Renal cortical epithelial cell (primary cell): Measurements from ENCODE around the gene CLEC2L. TPM values are rescaled to one million over a fixed set of nuclear protein-coding genes. Genes with fewer than 3 reads are reported as not detected.

Experiments
- DNase-seq: peaks from one replicate; pipeline ENCODE4 v3.0.0-alpha.2; 2011; ENCODE audit warnings: low read depth
- total RNA-seq: library from RNA; depleted of rRNA; stranded (reverse); fragments of >200 nt; gene quantifications from 2 replicates; pipeline ENCODE4 v1.2.3, GENCODE V29; 2014

The CLEC2L gene
- total RNA-seq, result not detected in 2 replicates

GRCh38 chr7:139523199-139523941 lies at the start of gene CLEC2L:
Gene CLEC2L (plus strand): TSS chr7:139523685. CDS start chr7:139523928, 243 bp downstream.
- no peak for DNase-seq

GRCh38 chr7:139476139-139476538 lies 47.3 kb upstream of the CLEC2L start:
- DNase-seq, result no peak

- no peak for DNase-seq
Observed at GRCh38 chr7:139476891-139477290, 46.6 kb upstream of the CLEC2L start.

GRCh38 chr7:139479620-139480019 lies 43.9 kb upstream of the CLEC2L start:
- no peak for DNase-seq

GRCh38 chr7:139481364-139481763 lies 42.1 kb upstream of the CLEC2L start:
- no peak for DNase-seq

- DNase-seq, result no peak
Observed at GRCh38 chr7:139482122-139482521, 41.4 kb upstream of the CLEC2L start.

GRCh38 chr7:139482662-139483466 lies 40.6 kb upstream of the CLEC2L start:
- DNase-seq, result no peak

- DNase-seq, result no peak
Observed at GRCh38 chr7:139487366-139488080, 36.0 kb upstream of the CLEC2L start.

GRCh38 chr7:139488810-139489209 lies 34.7 kb upstream of the CLEC2L start:
- DNase-seq, result peak; percentile 82

GRCh38 chr7:139490130-139490529 lies 33.4 kb upstream of the CLEC2L start:
- peak; percentile 92 for DNase-seq

GRCh38 chr7:139492293-139492692 lies 31.2 kb upstream of the CLEC2L start:
- no peak for DNase-seq

- DNase-seq, result no peak
Observed at GRCh38 chr7:139494835-139495579, 28.5 kb upstream of the CLEC2L start.

GRCh38 chr7:139495580-139496125 lies 27.8 kb upstream of the CLEC2L start:
- DNase-seq, result no peak

- no peak for DNase-seq
Observed at GRCh38 chr7:139496528-139496927, 27.0 kb upstream of the CLEC2L start.

GRCh38 chr7:139500770-139501138 lies 22.7 kb upstream of the CLEC2L start:
- no peak for DNase-seq

- DNase-seq, result no peak
Observed at GRCh38 chr7:139502226-139502625, 21.3 kb upstream of the CLEC2L start.

- DNase-seq, result no peak
Observed at GRCh38 chr7:139505563-139505962, 17.9 kb upstream of the CLEC2L start.

- no peak for DNase-seq
Observed at GRCh38 chr7:139509535-139509934, 13.9 kb upstream of the CLEC2L start.

- DNase-seq, result no peak
Observed at GRCh38 chr7:139511315-139511714, 12.2 kb upstream of the CLEC2L start.

GRCh38 chr7:139515266-139515665 lies 8.2 kb upstream of the CLEC2L start:
- DNase-seq, result no peak

GRCh38 chr7:139521439-139521838 lies 2.0 kb upstream of the CLEC2L start:
- no peak for DNase-seq

- DNase-seq, result no peak
Observed at GRCh38 chr7:139522830-139523198, 671 bp upstream of the CLEC2L start.
